Activated CD8-positive, alpha-beta memory T cell treated with anti-CD3 and anti-CD28 coated beads for 48 hours (primary cell): Measurements from ENCODE around the gene CHD6.

Source experiments
- DNase-seq, 3 experiments: peaks; one replicate each; pipeline ENCODE4 v3.0.0-alpha.2; 2020; ENCODE audit warnings: low read depth in 2 of 3, low spot score in 2 of 3

CHD6 gene

GRCh38 chr20:41468994-41469600 is 149.1 kb downstream of the CHD6 start:
- DNase-seq: no peak

GRCh38 chr20:41467690-41468089 is 150.5 kb downstream of the CHD6 start:
- DNase-seq: no peak

GRCh38 chr20:41467220-41467619 is 151.0 kb downstream of the CHD6 start:
- DNase-seq: no peak

GRCh38 chr20:41463567-41463966 is 154.6 kb downstream of the CHD6 start:
- no peak for DNase-seq

- no peak for DNase-seq
These were observed 155.6 kb downstream of the CHD6 start for GRCh38 chr20:41462372-41463161.

DNA sequence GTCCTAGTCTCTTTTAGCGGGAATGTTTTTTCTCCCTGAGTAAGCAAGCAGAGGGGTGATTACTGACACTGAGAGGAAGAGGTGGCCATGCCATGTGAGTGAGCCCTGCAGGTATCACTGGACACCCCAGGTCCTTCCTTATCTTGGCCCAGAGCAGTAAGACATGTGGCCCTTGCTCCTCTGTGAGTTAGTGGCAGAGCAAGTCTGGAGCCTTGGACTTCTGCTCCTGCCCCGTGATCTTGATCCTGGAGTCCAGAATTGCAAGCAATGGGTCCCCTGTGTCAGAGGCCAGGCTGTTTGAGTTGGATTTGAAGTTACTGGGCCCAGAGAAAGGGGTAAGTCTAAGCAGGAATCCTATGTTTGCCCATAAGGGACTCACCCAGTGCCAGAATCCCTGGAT is 159.4 kb downstream of the CHD6 start:
- DNase-seq: no peak

DNA sequence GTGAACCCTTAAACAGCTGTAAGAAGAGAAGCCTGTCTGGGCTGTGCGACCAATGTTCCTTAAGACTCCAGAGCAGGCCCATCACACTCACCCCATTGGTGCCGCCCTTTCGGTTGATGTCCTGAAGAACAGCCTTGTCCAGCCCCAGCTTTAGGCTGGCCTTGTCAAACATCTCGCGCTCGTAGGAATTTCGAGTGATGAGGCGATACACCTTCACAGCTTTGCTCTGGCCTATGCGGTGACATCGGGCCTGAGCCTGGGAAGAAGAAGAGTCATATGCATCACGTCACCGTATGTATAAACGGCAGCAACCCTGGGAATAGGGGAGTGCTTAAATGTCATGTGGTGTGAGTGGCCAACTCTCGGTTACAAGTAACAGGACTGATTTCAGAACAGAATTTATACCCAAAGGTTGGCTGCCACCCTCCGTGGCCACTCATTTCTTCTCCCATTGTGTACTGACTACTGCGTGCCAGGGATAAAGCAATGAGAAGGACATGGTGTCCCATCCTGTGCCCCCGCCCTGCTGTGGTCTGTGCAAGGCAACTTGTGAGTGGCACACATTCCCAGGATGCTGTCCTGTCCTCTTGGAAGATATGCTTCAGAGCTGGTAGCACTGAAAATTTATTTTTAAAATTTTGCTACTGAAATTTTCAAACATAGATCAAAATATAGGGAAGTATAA is 160.9 kb downstream of the CHD6 start:
- DNase-seq: no peak

- DNase-seq: no peak
These were observed 161.8 kb downstream of the CHD6 start for GRCh38 chr20:41456351-41456750.

GRCh38 chr20:41454250-41454649 is 163.9 kb downstream of the CHD6 start:
- DNase-seq: no peak

DNA sequence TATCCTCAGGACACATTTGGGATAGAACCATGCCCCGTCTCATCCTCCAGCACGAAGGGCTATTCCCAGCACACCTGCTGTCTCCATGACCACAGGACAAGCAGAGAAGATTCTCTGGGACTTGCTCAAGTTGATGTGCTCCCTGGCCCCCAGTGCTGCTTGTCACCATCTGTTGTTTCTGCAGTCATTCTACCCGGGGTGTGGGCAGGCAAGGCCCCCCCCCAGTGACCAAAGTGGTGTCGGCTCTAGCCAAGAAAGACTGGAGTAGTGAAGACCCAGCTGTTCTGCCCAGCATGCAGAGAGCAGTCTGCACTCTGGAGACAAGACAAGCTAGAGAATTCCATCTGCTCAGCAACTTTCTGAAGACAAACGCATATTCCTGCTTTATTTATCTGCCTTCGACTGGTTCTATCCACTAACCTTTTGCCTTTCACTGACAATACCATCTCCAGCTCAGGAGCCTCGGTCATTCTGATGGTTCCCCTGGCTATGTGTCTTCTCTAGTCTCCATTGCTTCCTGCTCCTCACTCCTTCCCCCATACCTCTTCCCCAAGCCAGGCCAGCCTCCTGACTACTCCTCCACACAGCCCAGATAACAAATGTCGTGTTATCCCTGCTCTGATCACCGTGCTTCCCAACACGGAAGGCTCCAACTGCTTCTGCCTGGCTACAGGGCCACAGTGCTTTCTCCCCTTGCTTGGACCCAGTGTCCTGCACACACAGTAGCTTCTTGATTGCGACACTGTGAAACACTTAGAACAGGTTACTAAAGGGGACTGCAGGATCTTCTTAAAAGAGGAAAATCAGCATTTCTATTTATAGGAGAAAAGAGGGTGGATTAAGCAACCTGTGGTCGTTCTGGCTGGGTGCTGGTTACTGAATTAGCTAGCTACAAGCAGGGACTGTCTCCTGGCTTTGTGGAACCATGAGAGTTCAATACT is 164.9 kb downstream of the CHD6 start:
- DNase-seq: no peak

GRCh38 chr20:41452226-41452625 is 166.0 kb downstream of the CHD6 start:
- no peak for DNase-seq

DNA sequence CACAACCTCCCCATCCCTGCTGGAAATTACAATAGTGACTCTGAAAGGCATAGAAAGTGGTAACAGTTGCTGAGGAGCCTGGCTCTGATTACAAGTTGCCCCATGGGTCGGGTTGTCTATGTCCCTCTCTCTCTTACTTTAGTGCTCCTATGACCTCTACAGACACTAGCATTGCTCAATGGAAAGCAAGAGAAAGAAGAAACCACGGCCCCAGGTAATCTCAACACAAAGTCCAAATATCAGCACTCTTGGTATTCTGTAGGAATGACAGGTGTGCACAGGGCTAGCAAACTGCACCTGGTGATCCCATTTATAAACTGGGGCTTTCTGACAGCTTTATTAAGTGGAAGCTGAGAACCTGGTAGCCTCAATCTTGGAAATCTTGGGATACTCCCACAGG is 171.2 kb downstream of the CHD6 start:
- no peak for DNase-seq

- DNase-seq: no peak
These were observed 171.7 kb downstream of the CHD6 start for GRCh38 chr20:41446456-41446855.

- no peak for DNase-seq
These were observed 173.4 kb downstream of the CHD6 start for GRCh38 chr20:41444821-41445220.

- DNase-seq: no peak
These were observed 174.5 kb downstream of the CHD6 start for GRCh38 chr20:41443691-41444090.

GRCh38 chr20:41440882-41441281 is 177.3 kb downstream of the CHD6 start:
- no peak for DNase-seq

DNA sequence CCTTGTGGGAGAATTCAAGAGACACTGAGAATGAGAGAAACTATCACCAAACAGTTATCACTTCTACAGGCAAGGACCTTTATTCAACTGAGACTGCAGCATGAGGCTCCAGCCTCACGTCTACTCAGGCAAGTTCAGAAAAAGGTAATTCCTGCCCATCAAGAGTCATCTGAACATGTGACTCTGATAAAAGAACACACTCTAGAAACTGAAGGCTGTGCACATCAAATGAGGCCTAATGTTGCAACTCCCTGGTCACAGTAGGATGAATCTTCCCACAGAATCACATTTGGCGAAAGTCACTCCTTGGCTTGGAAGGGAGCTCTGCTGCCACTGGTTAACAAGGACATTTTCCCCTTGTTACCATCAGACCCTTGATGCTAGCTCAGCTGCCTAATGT is 180.3 kb downstream of the CHD6 start:
- no peak for DNase-seq

DNA sequence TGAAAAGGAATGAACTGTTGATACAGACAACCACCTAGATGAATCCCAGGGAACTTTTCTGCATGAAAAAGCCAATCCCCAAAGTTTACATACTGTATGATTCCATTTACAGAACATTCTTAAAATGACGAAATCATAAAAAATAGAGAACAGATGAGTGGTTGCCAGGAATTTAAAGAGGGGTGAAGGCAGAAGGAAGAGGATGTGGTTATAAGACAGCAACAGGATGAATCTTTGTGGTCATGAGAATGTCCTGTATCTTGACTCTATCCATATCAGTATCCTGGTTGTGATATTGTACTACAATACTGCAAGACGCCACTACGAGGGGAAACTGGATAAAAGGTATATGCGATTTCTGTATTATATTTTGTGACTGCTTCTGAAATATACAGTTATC is 181.5 kb downstream of the CHD6 start:
- DNase-seq: no peak

GRCh38 chr20:41433203-41433602 is 185.0 kb downstream of the CHD6 start:
- DNase-seq: no peak

DNA sequence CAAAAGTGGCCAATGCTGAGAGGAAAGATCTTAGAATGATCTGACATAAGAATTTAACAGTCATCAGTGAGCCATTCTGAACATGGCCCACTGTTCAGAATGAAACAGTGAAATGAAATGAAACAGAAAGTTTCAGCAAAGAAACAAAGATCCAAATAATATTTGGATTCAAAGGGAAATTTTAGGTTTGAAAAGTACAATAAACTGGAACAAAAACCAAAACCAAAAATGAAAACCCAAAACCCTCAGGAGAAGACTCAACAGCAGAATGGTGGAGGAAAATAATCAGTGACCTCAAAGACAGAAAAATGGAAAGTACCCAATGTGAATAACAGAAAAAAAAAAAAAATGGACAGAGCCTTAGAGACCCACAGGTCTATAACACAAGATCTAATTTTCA is 185.4 kb downstream of the CHD6 start:
- no peak for DNase-seq

- DNase-seq: no peak
These were observed 189.9 kb downstream of the CHD6 start for GRCh38 chr20:41428285-41428684.
